CD4-positive, alpha-beta T cell treated with Interleukin-6 for 4 hours (primary cell): ENCODE measurements around the gene CHTF18.

Experiments used
- DNase-seq: peaks from one replicate; pipeline ENCODE4 v3.0.0-alpha.2; 2020; ENCODE audit warnings: mixed read lengths

CHTF18 gene

DNA sequence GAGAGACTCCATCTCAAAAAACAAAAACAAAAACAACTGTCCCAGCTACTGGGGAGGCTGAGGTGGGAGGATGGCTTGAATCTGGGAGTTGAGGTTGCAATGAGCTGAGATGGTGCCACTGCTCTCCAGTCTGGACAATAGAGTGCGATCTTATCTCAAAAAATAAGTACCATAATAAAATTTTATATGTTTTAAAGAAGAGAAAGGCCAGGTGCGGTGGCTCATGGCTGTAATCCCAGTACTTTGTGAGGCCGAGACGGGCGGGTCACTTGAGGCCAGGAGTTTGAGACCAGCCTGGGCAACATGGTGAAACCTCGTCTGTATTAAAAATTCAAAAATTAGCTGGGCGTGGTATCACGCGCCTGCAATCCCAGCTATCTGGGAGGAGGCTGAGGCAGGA lies 11.6 kb upstream of the CHTF18 start:
- DNase-seq: no peak

DNA sequence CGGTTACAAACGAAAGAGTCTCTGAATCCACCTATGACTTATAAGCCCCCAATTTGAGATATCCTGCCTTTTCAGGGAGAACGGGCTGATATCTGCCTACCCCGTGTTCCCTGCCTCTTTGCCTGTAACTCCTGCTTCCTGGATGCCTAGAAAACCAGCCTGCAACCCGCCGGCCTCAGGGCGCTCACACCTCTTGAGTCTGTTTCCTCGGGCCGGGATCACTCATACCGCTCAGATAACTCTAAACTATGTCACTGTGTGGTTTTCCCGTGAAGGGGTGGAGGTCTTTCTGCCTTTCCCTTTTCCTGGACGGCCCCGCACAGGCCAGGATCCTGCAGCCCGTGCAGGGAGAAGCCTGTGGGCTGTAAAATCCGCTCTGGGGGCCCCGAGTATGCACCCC lies 10.6 kb upstream of the CHTF18 start:
- DNase-seq: no peak

DNA sequence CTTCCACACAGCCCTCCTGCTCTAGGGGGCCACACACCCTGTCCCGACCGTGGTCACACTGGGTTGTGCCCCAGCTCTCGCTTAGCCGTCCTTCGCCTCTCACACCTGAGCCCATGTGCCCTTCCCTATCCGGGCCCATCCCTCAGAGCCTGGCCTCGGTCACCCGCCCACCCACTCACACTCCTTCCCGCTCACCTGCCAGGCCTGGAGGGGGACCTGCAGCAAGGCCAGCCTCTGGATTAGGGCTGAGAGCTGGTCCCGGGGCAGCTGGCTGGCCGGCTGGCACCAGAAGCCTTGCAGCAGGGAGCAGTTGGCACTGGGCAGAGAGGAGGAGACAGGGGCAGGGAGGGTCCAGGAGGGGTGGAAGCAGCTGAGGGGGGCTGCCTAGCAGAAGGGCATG lies 10.0 kb upstream of the CHTF18 start:
- no peak for DNase-seq

DNA sequence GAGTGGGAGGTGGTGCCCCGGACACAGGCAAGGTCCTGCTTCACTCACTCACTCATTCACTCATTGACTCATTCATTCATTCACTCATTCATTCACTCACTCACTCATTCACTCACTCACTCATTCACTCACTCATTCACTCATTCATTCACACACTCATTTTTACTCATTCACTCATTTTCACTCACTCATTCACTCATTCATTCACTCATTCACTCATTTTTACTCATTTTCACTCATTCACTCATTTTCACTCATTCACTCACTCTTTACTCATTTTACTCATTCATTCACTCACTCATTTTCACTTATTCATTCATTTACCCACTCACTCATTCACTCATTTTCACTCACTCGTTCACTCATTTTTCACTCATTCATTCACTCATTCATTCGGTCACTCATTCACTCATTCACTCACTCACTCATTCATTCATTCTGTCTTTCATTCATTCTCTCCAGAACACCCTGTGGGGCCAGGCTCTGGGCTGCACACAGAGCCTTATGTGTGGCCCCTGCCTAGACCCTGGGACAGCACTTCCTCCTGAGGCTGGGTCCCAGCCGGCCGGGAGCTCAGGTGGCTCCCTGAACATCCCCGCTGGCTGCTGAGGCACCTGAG lies 9.4 kb upstream of the CHTF18 start:
- DNase-seq: no peak

DNA sequence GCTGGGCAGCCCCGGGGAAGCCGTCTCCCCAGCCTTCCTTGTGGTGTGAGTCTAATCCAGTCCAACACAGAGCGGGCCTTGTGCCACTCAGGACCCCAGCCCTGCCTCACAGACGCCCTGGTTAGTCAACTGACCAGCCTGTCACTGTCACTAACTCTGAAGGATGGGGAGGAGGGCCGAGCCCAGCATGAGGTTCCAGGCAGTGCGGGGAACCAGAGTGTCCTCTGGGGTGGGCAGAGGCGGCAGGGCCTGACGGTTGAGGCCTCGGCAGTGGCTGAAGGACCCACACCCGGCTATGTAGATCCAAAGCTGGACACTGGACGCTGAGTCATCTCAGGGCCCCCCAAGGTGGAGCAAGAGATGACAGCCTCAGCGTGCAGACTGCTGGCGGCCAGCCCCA lies 8.9 kb upstream of the CHTF18 start:
- DNase-seq: no peak

DNA sequence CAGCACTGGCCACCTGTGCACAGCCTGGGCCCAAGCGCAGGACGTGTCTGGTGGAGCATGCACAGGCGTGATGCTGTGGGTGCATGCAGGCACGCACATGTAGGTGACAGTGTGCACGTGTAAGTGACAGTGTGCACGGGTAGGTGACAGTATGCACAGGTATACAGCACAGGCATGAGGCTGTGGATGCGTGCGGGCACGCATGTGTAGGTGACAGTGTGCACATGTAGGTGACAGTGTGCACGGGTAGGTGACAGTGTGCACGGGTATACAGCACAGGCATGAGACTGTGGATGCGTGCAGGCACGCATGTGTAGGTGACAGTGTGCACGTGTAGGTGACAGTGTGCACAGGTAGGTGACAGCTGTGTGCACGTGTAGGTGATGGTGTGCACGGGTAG lies 8.1 kb upstream of the CHTF18 start:
- DNase-seq: no peak

DNA sequence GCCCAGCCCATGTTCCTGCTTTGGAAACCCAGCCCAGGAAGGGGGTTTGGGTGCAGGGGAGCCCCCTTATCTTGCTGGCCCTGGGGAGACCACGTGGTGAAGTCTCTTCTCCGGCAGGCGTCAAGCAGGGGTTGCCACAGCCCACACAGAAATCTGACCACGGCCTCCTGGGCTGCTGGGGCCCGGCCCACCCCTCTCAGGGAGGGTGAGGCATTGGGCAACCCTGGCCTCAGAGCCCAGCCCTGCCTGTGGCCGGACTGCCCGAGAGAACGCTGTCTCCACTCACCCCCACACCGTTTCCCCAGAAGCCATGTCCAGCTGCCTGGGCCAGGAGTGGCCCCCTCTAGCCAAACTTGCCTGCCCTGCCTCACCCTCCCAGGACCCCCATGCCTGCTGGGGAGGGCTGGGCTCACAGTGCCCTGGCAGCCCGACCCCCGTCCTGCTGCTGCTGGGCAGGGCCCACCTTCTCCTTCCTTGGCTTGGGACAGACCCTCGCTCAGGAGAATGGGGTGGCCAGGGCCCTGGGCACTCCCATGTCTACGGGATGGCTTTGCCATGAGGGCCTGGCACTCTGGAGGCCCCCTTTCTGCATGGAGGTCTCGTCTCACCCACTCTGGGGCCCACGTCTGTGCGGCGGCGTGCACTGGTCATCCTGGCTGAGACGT lies 6.9 kb upstream of the CHTF18 start:
- DNase-seq: no peak

DNA sequence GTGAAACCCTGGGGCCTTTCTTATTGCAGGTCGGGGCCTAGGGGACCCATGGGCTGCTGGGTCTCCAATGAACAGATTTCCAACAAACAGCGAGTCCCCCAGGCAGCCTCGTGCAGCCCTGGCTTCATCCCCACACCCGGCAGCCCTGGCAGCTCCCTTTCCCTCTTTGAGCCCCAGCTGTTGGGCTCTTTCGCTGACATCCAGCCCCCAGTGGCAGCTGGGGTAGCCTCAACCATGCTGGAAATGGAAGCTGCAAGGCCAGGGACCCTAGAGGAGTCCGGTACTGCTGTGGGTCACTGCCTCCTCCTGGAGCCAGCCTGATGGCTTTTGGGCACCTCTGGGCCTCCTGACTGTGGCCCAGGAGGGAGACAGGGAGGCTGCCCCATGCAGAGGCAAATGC lies 6.2 kb upstream of the CHTF18 start:
- no peak for DNase-seq

DNA sequence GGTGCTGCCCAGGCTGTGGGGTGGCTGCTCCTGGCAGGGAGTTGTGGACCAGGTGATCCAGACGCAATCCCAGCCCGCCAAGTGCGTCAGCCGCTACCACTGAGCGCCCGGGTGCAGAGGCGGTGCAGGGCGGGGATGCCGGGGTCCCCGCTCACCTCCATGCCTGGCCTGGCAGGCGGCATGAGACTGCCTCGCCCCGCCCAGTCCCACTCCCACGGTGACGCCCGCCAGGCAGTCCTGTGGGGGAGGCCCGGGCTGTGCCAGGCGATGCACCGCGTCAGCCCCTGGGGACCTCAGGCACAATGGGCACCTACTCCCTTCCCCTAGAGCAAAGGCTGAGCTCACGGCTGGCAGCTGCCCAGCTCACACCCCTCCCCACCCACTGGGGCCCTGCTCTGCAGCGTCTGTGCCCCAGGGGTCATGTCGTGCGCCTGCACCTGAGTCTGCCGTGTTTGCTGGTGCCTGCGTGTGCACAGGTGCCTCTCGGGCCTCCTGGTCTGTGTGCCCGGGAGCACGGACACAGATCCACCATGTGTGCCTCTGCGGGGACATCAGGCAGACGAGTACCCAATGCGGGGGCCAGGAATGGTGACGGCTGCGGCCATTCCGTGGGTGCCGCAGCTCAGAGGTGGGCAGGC lies 5.5 kb upstream of the CHTF18 start:
- DNase-seq: no peak

DNA sequence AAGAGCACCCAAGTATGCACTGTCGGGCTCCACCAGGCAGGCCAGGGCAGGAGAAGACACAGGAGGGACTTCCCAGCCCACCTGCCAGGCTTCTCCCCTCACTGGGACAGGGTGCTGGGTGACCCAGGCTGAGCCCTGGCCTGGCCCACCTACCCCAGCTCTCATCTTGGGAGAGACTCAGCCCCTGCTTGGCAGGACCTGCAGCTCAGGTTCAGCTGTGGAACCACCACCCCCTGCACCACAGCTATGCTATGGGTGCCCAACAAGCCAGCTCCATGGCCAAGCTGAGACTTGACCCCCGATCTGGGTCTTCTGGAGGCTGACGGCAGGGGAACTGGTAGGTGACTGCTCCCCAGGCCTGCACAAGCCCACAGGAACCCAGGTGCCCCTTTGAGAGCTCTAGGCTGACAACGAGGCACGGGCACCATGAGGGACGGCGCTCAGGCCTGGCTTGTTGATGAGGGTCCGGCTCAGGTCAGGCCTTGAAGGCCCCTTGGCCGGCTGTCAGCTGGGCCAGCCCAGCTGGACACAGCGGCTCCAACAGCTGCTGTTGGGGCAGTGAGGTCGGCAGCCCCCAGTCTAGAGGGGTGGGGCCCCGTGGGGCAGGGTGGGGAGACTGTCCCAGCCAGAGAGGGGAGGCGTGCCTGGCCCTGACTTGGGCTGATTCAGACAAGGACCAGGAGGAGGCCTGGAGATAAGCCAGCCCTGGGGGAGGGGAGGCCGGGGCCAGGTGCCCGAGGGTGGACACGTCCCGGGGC lies 4.8 kb upstream of the CHTF18 start:
- DNase-seq: no peak

DNA sequence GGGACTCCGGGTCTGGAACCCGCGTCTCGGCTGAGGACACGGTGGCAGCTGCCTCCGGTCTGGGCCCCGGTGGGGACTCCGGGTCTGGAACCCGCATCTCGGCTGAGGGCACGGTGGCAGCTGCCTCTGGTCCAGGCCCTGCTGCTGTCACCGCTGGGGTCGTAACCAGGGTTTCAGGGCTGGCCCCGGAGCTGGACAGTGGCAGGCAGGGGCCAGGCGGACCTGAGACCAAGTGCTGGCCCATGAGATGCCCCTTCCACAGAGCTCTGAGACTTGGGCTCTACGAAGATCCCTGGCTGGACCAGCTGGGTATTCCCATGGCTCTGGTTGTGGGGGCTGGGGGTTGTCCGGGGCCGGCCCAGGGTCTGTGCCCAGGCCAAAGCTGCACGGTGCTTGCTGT lies 4.0 kb upstream of the CHTF18 start:
- no peak for DNase-seq

DNA sequence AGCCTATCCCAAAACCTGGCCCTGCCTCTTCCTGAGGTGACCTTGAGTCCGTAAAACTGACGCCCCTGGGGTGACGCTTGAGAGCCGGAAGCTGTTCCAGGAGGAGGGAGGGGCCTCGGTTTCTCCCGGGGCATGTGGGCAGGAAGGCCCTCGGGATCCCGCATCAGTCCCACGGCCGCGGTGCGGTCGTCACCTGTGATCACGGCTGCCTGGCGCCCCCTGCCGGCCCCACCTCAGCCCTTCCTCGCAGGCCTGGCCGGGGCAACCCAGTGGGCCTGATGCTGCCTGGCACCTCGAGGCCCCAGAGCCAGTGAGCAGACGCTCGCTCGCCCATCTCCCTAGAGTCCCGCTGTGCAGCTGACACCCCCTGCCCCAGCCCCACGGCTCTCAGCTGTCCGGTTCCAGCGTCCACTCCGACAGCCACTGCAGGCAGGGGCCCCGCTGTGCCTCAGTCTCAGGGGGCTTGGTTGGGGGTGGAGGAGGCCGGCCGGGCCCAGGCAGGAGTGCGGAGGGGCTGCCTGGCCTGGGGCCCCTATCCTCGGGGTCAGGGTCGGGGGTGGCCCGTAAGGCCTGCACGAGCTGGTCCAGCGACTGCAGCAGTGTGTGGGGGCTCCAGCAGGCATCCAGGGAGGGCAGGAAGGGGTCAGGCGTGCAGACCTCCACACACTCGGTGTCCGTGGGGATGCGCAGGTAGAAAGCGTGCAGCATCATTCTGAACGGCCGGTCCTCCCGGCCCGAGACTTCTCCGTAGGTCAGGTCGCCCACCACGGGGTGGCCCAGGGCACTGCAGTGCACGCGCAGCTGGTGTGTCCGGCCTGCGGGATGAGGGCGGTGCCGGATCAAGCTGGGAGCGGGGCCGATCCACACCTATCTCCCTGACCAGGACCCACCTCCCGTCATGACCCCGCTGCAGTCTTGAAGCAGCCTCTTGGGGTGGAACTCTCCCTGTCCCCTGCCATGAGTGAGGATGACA lies 2.6 kb upstream of the CHTF18 start:
- peak; percentile 81 for DNase-seq

DNA sequence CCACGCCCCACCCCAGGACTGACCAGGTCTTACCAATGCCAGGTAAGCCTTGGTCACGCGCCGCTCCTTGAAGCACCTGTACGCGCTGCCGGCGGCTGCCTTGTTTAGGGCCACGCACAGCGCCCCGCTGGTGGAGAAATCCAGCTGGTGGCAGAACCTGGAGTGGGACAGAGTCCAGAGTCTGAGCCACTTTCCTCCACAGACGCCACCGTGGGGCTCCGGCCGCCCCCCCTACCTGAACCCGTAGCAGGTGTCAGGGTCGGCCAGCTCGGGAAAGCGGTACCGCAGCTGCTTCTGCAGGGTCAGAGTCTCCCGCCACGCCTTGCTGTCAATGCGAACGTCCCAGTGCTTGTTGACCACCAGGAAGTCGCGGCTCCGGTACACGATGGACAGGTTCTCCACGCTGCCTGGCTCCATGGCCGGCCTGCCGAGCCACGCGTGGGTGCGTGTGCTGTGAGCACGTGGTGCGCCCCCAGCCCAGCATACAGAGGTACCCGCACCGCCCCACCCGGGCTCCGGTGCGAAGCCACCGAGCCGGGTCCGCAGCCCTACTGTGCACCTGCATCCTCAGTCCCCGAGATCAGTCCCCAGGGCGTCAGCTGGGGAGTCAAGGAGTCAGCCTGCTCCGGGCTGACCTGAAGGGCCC lies 976 bp upstream of the CHTF18 start:
- no peak for DNase-seq

DNA sequence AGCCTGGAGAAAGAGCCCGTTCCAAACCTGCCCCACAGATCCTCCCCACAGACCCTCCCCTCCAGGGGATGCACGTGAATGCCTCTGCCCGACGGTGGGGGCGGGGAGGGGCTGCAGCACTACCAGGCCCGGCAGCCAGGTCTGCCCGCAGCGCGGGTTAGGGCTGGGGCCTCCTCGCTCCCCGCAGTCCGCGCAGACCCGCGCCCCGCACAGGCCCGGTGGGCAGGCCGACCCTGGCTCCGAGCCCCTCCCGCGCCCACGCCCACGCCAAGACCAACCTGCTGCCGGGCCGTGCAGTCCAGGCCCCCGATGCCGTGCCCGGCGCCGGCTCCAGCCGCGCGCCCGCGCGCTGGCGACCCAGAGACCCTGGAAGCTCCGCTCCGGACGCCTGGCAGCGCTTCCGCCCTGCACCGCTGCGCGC lies 432 bp upstream of the CHTF18 start, which contains the start of gene RPUSD1:
TSS of gene RPUSD1 (minus strand) at position 404 of the 421 bp plus-strand sequence. CDS start 644 bp downstream, outside the sequence.
- DNase-seq: no peak

DNA sequence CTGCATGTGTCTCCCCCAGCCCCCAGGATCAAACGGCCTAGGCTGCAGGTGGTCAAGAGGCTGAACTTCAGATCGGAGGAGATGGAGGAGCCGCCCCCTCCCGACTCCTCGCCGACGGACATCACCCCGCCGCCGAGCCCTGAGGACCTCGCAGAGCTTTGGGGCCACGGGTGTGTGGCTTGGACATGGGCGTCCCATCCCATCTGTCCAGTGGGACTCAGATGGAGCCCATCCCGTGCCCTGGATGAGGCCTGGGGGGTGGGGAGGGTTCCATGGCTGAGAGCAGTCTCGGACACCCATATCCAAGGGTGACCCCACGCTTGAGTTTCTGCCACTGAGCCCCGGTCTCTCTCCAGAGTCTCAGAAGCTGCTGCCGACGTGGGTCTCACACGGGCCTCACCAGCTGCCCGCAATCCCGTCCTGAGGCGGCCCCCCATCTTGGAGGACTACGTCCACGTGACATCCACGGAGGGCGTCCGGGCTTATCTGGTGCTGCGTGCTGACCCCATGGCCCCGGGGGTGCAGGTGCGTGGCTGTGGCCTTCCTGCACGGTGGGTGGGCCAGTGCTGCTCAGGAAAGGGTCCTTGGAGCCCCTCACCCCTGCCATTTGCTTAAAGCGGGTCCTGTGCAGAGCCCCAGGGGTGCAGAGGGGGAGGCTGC lies 901 bp downstream of the CHTF18 start:
- DNase-seq: no peak

DNA sequence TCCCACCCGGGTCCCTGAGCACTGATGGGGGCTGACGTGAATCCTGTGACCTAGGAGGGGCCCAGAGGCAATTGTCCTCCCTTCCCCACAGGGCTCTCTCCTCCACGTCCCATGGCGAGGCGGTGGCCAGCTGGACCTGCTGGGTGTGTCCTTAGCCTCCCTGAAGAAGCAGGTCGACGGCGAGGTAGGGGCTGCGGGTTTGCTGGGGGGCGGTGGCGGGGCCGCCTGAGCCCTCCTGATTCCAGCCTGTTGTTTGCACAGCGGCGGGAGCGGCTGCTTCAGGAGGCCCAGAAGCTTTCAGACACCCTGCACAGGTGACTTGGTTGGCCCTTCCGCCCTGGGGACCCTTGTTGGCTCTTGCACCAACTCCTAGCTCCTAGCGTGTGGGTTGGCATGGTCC lies 1.7 kb downstream of the CHTF18 start:
- DNase-seq: no peak

DNA sequence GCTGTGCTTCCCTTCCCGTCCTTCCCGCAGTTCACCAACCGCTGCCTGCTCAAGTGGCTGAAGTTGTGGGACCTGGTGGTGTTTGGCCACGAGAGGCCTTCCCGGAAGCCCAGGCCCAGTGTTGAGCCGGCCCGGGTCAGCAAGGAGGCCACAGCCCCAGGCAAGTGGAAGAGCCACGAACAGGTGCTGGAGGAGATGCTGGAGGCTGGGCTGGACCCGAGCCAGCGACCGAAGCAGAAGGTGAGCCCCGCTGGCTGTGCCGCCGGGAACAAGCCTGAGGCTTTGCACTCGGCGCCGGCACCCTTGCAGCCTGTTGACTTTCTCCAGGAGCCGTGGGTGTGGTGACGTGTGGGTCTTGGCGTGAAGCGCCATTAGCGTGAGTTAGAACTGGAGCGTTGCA lies 2.7 kb downstream of the CHTF18 start:
- no peak for DNase-seq

DNA sequence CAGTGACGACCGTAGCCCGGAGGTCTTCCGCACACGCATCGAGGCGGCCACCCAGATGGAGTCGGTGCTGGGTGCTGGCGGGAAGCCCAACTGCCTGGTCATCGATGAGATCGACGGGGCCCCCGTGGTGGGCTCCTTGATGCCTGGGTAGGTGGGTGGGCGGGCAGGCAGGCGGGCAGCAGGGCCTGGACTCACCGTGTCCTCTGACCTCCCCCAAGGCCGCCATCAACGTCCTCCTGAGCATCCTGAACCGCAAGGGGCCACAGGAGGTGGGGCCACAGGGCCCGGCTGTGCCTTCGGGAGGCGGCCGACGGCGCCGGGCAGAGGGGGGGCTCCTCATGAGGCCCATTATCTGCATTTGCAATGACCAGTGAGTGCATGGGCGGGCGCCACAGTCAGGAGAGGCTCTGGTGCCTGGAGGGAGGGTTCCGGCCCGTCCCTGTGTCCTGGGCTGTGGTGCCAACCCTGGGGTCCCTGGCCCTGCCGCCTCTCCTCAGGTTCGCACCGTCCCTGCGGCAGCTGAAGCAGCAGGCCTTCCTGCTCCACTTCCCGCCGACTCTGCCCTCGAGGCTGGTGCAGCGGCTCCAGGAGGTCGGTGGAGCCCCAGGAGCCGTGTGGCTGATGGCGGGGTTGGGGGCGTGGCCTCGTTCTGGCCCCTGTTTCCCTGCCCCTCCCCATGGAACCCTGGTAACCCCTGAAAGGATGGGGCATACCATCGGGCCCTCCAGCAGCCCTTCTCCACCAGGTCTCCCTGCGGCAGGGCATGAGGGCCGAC lies 4.0 kb downstream of the CHTF18 start:
- no peak for DNase-seq

DNA sequence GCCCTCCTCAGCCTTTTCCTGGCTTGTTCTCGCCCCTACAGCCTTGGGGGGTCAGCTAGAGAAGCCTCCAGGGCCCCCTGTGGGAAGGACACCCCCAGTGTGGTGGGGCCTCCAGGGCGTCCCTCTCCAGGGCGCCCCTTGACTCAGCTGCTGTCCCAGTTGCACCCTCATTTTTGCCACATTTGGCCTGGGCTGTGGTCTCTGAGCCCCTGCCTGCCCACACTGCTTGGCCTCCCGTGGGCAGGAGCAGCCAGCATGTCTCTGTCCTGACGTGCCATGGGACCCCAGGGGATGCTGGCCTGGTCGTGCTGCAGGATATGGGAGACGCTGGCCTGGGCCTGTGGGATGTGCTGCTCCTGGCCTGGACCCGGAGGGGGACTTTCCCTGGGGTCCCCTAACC lies 5.0 kb downstream of the CHTF18 start:
- DNase-seq: no peak

DNA sequence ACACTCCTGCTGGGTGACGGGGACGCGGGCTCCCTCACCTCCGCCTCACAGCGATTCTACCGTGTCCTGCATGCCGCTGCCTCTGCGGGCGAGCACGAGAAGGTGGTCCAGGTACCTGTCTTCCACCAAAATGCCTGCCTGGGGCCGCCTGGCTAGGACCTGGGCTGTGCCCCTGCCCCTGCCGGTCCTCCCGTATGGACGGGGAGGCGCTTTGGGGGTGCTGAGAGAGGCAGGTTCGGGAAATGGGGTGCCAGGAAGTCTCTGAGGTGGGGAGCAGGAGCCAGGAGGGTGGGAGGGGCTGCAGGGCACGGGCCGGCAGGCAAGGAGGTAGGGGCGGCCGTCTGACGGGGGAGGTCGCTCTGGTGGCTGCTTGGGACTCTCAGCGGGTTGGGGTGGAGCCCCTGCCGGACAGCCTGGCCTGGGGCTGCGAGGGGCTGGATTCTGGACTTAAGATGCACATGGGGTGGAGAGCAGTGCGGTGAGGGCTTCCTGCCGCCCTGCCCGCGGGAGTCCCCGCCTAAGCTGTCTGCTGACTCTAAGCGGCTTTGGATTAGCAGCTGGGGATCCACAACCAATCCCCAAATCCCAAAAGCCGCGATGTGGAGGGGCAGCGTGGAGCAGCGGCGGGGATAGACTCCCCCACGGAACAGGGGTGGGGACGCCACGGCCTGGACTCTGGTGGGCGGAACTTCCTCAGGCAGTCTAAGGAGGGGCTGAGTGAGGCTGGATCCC lies 5.8 kb downstream of the CHTF18 start:
- no peak for DNase-seq
